GM12878 (cell line): ENCODE data around the gene SAPCD2. TPM values are rescaled to one million over a fixed set of nuclear protein-coding genes. Genes with fewer than 3 reads are reported as not detected.

Source experiments
- NR2C1 ChIP-seq: fragments of 450-650 bp; IDR thresholded peaks from 2 replicates; pipeline ENCODE4 v1.6.1; 2017; ENCODE audit warnings: antibody characterized with exemption, mild to moderate bottlenecking, moderate library complexity
- SIN3A ChIP-seq: IDR thresholded peaks from 2 replicates; pipeline ENCODE4 v1.6.1; 2012; ENCODE audit warnings: low read depth, low read length, improper control_type of control experiment
- ZZZ3 ChIP-seq: IDR thresholded peaks from 2 replicates; pipeline ENCODE4 v1.6.1; 2011; ENCODE audit warnings: low read depth; ENCODE audit not compliant: control insufficient read depth, insufficient read length
- polyA plus RNA-seq, 11 experiments: library from polyadenylated mRNA; depleted of rRNA in 4 of 11; unstranded in 6 of 11; stranded (reverse) in 5 of 11; fragments of >200 nt; fragmentation: Nextera tagmentation in 4 of 11; fragmentation: Illumina TruSeq in 1 of 11; extraction: Ambion mirVana in 4 of 11; extraction: Trizol in 1 of 11; gene quantifications; 1 replicate in 1 of 11; 2 replicates in 10 of 11; pipeline versions ENCODE4 v1.2.1 to v1.2.3, GENCODE V29; 2011 to 2016; ENCODE audit warnings: inconsistent platforms in 2 of 11, missing spikeins in 2 of 11, low read depth in 1 of 11
- total RNA-seq, 4 experiments: library from RNA; depleted of rRNA in 3 of 4; stranded (reverse); fragments of >200 nt in 3 of 4; fragmentation: Illumina TruSeq in 1 of 4; extraction: Trizol in 1 of 4; gene quantifications; 2 replicates each; pipeline versions ENCODE4 v1.2.1 to v1.2.3, GENCODE V29; 2013 to 2021
- TF ChIP-seq, protein P1 (sequence below): fragments of 450-650 bp; IDR thresholded peaks from 2 replicates; pipeline ENCODE4 v1.6.1; 2017; ENCODE audit warnings: antibody characterized with exemption, mild to moderate bottlenecking, moderate library complexity
- TF ChIP-seq, protein P2 (sequence below): fragments of 450-650 bp; IDR thresholded peaks from 2 replicates; pipeline ENCODE4 v1.6.1; 2018; ENCODE audit warnings: mild to moderate bottlenecking, low read depth, moderate library complexity; ENCODE audit not compliant: partially characterized antibody
- TF ChIP-seq, protein P3 (sequence below): fragments of 450-650 bp; IDR thresholded peaks from 2 replicates; pipeline ENCODE4 v1.6.1; 2016; ENCODE audit warnings: mild to moderate bottlenecking
- TF ChIP-seq, protein P4 (sequence below): fragments of 450-650 bp; IDR thresholded peaks from 2 replicates; pipeline ENCODE4 v1.6.1; 2017; ENCODE audit warnings: low read depth, mild to moderate bottlenecking, moderate library complexity

SAPCD2 gene
- total and polyA plus RNA-seq, 10 of the 15 experiments (the other 5 are each of a cell fraction or from before 2014, with no cell fraction given): 1.6 to 35.2 (median 7.2) TPM

DNA sequence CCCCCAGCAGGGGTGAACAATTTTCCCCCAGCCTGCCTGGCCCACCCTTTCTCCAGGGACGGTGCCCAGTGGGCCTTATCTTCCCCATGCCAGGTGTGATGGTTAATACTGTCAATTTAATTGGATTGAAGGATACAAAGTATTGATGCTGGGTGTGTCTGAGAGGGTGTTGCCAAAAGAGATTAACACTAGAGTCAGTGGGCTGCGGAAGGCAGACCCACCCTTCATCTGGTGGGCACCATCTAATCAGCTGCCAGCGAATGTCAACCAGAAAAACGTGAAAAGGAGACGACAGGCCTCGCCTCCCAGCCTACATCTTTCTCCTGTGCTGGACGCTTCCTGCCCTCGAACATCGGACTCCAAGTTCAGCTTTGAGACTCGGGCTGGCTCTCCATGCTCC lies 32.9 kb downstream of the SAPCD2 start (continued):
- TF ChIP-seq, protein P1, sequence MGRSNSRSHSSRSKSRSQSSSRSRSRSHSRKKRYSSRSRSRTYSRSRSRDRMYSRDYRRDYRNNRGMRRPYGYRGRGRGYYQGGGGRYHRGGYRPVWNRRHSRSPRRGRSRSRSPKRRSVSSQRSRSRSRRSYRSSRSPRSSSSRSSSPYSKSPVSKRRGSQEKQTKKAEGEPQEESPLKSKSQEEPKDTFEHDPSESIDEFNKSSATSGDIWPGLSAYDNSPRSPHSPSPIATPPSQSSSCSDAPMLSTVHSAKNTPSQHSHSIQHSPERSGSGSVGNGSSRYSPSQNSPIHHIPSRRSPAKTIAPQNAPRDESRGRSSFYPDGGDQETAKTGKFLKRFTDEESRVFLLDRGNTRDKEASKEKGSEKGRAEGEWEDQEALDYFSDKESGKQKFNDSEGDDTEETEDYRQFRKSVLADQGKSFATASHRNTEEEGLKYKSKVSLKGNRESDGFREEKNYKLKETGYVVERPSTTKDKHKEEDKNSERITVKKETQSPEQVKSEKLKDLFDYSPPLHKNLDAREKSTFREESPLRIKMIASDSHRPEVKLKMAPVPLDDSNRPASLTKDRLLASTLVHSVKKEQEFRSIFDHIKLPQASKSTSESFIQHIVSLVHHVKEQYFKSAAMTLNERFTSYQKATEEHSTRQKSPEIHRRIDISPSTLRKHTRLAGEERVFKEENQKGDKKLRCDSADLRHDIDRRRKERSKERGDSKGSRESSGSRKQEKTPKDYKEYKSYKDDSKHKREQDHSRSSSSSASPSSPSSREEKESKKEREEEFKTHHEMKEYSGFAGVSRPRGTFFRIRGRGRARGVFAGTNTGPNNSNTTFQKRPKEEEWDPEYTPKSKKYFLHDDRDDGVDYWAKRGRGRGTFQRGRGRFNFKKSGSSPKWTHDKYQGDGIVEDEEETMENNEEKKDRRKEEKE: no peak
- TF ChIP-seq, protein P2, sequence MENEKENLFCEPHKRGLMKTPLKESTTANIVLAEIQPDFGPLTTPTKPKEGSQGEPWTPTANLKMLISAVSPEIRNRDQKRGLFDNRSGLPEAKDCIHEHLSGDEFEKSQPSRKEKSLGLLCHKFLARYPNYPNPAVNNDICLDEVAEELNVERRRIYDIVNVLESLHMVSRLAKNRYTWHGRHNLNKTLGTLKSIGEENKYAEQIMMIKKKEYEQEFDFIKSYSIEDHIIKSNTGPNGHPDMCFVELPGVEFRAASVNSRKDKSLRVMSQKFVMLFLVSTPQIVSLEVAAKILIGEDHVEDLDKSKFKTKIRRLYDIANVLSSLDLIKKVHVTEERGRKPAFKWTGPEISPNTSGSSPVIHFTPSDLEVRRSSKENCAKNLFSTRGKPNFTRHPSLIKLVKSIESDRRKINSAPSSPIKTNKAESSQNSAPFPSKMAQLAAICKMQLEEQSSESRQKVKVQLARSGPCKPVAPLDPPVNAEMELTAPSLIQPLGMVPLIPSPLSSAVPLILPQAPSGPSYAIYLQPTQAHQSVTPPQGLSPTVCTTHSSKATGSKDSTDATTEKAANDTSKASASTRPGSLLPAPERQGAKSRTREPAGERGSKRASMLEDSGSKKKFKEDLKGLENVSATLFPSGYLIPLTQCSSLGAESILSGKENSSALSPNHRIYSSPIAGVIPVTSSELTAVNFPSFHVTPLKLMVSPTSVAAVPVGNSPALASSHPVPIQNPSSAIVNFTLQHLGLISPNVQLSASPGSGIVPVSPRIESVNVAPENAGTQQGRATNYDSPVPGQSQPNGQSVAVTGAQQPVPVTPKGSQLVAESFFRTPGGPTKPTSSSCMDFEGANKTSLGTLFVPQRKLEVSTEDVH: no peak
- TF ChIP-seq, protein P3, sequence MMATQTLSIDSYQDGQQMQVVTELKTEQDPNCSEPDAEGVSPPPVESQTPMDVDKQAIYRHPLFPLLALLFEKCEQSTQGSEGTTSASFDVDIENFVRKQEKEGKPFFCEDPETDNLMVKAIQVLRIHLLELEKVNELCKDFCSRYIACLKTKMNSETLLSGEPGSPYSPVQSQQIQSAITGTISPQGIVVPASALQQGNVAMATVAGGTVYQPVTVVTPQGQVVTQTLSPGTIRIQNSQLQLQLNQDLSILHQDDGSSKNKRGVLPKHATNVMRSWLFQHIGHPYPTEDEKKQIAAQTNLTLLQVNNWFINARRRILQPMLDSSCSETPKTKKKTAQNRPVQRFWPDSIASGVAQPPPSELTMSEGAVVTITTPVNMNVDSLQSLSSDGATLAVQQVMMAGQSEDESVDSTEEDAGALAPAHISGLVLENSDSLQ: no peak
- TF ChIP-seq, protein P4, sequence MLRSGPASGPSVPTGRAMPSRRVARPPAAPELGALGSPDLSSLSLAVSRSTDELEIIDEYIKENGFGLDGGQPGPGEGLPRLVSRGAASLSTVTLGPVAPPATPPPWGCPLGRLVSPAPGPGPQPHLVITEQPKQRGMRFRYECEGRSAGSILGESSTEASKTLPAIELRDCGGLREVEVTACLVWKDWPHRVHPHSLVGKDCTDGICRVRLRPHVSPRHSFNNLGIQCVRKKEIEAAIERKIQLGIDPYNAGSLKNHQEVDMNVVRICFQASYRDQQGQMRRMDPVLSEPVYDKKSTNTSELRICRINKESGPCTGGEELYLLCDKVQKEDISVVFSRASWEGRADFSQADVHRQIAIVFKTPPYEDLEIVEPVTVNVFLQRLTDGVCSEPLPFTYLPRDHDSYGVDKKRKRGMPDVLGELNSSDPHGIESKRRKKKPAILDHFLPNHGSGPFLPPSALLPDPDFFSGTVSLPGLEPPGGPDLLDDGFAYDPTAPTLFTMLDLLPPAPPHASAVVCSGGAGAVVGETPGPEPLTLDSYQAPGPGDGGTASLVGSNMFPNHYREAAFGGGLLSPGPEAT: no peak
- TF ChIP-seq SIN3A: no peak
- no peak for TF ChIP-seq ZZZ3
- no peak for TF ChIP-seq NR2C1
